Nephron (organoid): Measurements from ENCODE around the gene DCPS.
A peak's percentile ranks its signal among the peaks of the same experiment; 100 is the strongest.

Source experiments
- H3K27ac Mint-ChIP-seq, 3 experiments: 2 replicates each; pipeline ENCODE4 v1.8.0; 2020; ENCODE audit warnings: mixed read lengths in 3 of 3, mild to moderate bottlenecking in 2 of 3, moderate library complexity in 1 of 3
- H3K27me3 Mint-ChIP-seq: 2 replicates; pipeline ENCODE4 v1.8.0; 2021; ENCODE audit warnings: low read depth, mild to moderate bottlenecking, moderate library complexity, mixed read lengths
- H3K36me3 Mint-ChIP-seq: 2 replicates; pipeline ENCODE4 v1.8.0; 2020; ENCODE audit warnings: low read depth, mixed read lengths
- H3K4me1 Mint-ChIP-seq: 2 replicates; pipeline ENCODE4 v1.8.0; 2020; ENCODE audit warnings: mixed read lengths
- H3K4me3 Mint-ChIP-seq, 3 experiments: 2 replicates each; pipeline ENCODE4 v1.8.0; 2020; ENCODE audit warnings: mild to moderate bottlenecking in 3 of 3, mixed read lengths in 3 of 3, moderate library complexity in 2 of 3
- H3K9me3 Mint-ChIP-seq: 2 replicates; pipeline ENCODE4 v1.8.0; 2020; ENCODE audit warnings: mixed read lengths
- TF ChIP-seq, protein P1 (sequence below), 3 experiments: fragments of 200-600 bp; sonication (generic); IDR thresholded peaks; one replicate each; pipeline ENCODE4 v1.5.0; 2021; ENCODE audit warnings: antibody characterized with exemption in 3 of 3; ENCODE audit not compliant: unreplicated experiment in 3 of 3

The DCPS gene

DNA sequence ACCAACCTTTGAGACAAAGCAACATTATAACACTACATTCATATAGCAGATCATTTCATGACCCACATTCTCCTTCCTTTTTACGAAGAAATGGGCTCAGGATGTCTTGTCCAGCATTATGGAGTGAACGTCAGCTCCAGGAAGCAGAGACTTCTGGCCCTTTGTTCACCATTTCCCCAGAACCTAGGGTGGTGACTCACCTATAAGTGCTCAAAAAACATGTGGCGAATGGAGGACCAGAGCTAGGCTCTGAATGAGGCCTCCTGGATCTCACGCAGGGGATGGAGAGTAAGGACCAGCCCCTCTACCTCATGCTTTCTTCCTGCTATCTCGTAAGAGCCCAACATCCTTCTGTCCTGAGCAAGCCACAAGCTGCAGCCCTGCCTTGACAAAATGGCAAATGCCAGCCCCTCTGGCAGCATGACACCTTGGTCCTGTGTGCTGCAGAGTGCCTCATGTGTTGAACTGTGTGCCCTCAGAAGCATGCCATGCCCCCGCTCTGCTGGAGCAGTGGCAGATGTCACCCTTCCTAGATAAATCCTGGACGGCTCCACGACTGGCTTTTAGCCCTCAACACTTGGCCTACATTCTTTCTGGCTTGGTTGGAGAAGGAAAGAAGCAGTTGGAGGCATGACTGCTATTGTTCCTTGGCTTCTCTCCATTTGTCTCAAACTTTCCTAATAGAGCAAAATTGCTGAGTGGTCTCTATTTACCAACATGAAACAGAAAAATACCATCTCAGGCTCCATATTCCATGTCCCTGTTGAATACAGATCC, 45.1 kb downstream of the DCPS start:
- Mint-ChIP-seq H3K9me3 (no peaks in the 10 kb centered on the region), H3K4me3 (peak overlapping the region in 1 of 3 experiments; percentile 49), H3K4me1 (peaks cover 62% of the 10 kb centered on the region), H3K27me3 (no peaks in the 10 kb centered on the region), H3K36me3 (peaks cover 24% of the 10 kb centered on the region), H3K27ac (peak overlapping the region; percentile 29 to 91 (median 58))
- TF ChIP-seq, protein P1, sequence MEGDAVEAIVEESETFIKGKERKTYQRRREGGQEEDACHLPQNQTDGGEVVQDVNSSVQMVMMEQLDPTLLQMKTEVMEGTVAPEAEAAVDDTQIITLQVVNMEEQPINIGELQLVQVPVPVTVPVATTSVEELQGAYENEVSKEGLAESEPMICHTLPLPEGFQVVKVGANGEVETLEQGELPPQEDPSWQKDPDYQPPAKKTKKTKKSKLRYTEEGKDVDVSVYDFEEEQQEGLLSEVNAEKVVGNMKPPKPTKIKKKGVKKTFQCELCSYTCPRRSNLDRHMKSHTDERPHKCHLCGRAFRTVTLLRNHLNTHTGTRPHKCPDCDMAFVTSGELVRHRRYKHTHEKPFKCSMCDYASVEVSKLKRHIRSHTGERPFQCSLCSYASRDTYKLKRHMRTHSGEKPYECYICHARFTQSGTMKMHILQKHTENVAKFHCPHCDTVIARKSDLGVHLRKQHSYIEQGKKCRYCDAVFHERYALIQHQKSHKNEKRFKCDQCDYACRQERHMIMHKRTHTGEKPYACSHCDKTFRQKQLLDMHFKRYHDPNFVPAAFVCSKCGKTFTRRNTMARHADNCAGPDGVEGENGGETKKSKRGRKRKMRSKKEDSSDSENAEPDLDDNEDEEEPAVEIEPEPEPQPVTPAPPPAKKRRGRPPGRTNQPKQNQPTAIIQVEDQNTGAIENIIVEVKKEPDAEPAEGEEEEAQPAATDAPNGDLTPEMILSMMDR (IDR thresholded peaks at IDR 0.05; ENCODE audit: unreplicated experiment in 3 of 3), result no peak

DNA sequence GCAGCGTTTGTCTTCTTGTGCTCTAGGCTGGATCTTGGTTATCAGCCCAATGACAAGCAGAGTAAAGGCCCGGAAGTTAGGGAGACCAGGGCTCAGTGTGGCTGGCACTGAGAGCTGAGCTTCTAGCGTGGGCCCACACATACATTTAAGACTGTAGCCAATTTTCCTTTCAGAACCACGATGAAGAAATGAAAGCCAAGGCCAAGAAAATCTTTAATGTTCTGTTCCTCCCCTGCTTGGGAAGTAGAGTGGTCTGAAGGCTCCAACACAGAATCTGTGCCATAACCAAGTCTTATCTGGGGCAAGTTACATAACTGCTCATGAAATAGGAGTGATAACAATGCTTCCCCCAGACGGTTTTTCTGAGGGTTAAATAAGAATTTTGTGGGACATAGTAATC, 47.0 kb downstream of the DCPS start:
- H3K4me3 Mint-ChIP-seq, result peak overlapping the region in 1 of 3 experiments; percentile 2
- H3K4me1 Mint-ChIP-seq, result peaks cover 67% of the 10 kb centered on the region
- H3K27ac Mint-ChIP-seq, result peak overlapping the region in 2 of 3 experiments; percentile 17 to 77
- H3K9me3 Mint-ChIP-seq, result no peaks in the 10 kb centered on the region
- H3K27me3 Mint-ChIP-seq, result no peaks in the 10 kb centered on the region
- peaks cover 16% of the 10 kb centered on the region for H3K36me3 Mint-ChIP-seq
- TF ChIP-seq, protein P1 (IDR thresholded peaks at IDR 0.05; ENCODE audit: unreplicated experiment in 3 of 3), result no peak

GRCh38 chr11:126352163-126352562, 48.3 kb downstream of the DCPS start:
- peak overlapping the region in 2 of 3 experiments; percentile 74 to 85 for H3K4me3 Mint-ChIP-seq
- H3K4me1 Mint-ChIP-seq, result peaks cover 66% of the 10 kb centered on the region
- H3K27me3 Mint-ChIP-seq, result no peaks in the 10 kb centered on the region
- no peaks in the 10 kb centered on the region for H3K9me3 Mint-ChIP-seq
- H3K27ac Mint-ChIP-seq, result peak overlapping the region in 1 of 3 experiments; percentile 67
- H3K36me3 Mint-ChIP-seq, result peaks cover 12% of the 10 kb centered on the region
- TF ChIP-seq, protein P1 (IDR thresholded peaks at IDR 0.05; ENCODE audit: unreplicated experiment in 3 of 3), result no peak

DNA sequence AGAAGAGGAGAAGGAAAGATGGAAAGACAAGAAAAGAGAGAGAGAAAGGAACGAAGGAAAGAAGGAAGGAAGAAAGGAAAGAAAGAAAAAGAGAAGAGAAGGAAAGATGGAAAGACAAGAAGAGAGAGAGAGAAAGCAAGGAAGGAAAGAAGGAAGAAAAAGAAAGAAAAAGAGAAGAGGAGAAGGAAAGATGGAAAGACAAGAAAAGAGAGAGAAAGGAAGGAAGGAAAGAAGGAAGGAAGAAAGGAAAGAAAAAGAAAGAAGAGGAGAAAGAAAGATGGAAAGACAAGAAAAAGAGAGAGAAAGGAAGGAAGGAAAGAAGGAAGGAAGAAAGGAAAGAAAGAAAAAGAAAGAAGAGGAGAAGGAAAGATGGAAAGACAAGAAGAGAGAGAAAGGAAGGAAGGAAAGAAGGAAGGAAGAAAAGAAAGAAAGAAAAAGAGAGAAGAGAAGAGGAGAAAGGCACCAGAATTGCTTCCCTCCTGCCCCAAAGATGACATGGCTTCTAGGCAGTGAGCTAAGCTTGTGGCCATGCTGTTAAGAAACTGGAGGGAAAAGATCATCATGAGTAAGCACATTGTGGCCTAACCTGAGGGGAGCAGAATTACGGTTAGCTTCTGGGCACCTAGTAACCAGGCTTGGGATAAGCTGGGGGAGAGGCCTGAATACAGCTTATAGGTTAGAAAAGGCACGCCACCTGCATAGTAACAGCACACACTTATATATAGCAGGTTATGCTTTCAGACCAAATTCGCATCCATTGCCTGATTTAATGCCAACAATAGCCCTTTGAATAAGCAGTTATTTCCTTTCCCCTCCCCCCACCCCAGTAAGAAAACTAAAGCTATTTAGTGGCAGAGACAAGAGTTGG, 49.3 kb downstream of the DCPS start:
- peak overlapping the region; percentile 74 to 85 (median 83) for H3K4me3 Mint-ChIP-seq
- no peaks in the 10 kb centered on the region for H3K9me3 Mint-ChIP-seq
- H3K27ac Mint-ChIP-seq, result peak overlapping the region; percentile 30 to 80 (median 67)

GRCh38 chr11:126354631-126355323, 50.9 kb downstream of the DCPS start:
- H3K4me3 Mint-ChIP-seq, result peak overlapping the region; percentile 90 to 96 (median 95)
- peaks cover 69% of the 10 kb centered on the region for H3K4me1 Mint-ChIP-seq
- TF ChIP-seq, protein P1 (IDR thresholded peaks at IDR 0.05; ENCODE audit: unreplicated experiment in 3 of 3), result no peak
- no peaks in the 10 kb centered on the region for H3K27me3 Mint-ChIP-seq
- H3K9me3 Mint-ChIP-seq, result no peaks in the 10 kb centered on the region
- peaks cover 7% of the 10 kb centered on the region for H3K36me3 Mint-ChIP-seq
- peak overlapping the region; percentile 77 to 95 (median 89) for H3K27ac Mint-ChIP-seq

More for the DNA sequence above, 49.3 kb downstream of the DCPS start:
- H3K27me3 Mint-ChIP-seq, result no peaks in the 10 kb centered on the region
- H3K36me3 Mint-ChIP-seq, result peaks cover 12% of the 10 kb centered on the region
- TF ChIP-seq, protein P1 (IDR thresholded peaks at IDR 0.05; ENCODE audit: unreplicated experiment in 3 of 3), result no peak
- peaks cover 67% of the 10 kb centered on the region for H3K4me1 Mint-ChIP-seq
